HL-60 (cell line): ENCODE results near the gene STOML1.

Experiments
- DNase-seq, 2 experiments: peaks; one replicate each; pipeline ENCODE4 v3.0.0-alpha.2; 2010 to 2020; ENCODE audit warnings: low read depth in 1 of 2, low spot score in 1 of 2
- H3K27ac ChIP-seq: fragments of 250-450 bp; sonication (Bioruptor Pico); replicated peaks from 2 replicates; pipeline ENCODE4 v1.5.1; 2020; ENCODE audit warnings: mild to moderate bottlenecking, moderate library complexity
- H3K27me3 ChIP-seq: fragments of 250-450 bp; sonication (Bioruptor Pico); 2 replicates; pipeline ENCODE4 v1.5.1; 2021; ENCODE audit warnings: mild to moderate bottlenecking, moderate library complexity; ENCODE audit not compliant: insufficient read depth, poor library complexity, severe bottlenecking
- H3K4me3 ChIP-seq: replicated peaks from 2 replicates; pipeline ENCODE4 v1.5.1; 2011; ENCODE audit warnings: mild to moderate bottlenecking, control low read depth, low read length; ENCODE audit not compliant: insufficient read depth
- GABPA ChIP-seq: IDR thresholded peaks from 2 replicates; pipeline ENCODE4 v1.6.1; 2012; ENCODE audit warnings: low read depth
- POLR2AphosphoS5 ChIP-seq: IDR thresholded peaks from 2 replicates; pipeline ENCODE4 v1.6.1; 2012; ENCODE audit warnings: low read depth
- REST ChIP-seq: IDR thresholded peaks from 2 replicates; pipeline ENCODE4 v1.6.1; 2012; ENCODE audit warnings: low read depth; ENCODE audit not compliant: insufficient replicate concordance
- SPI1 ChIP-seq: IDR thresholded peaks from 2 replicates; pipeline ENCODE4 v1.6.1; 2012; ENCODE audit warnings: low read depth, mild to moderate bottlenecking, borderline replicate concordance
- TF ChIP-seq, protein P1 (sequence below): IDR thresholded peaks from one replicate; pipeline ENCODE4 v1.5.1; 2011; ENCODE audit warnings: low read length, control low read depth, inconsistent platforms; ENCODE audit not compliant: insufficient read depth

The STOML1 gene

GRCh38 chr15:73948982-73949381, 43.1 kb downstream of the STOML1 start:
- H3K27ac ChIP-seq, result no peak overlapping the region
- TF ChIP-seq POLR2AphosphoS5 (no peak), GABPA (no peak), SPI1 (no peak), REST (no peak)
- TF ChIP-seq, protein P1, sequence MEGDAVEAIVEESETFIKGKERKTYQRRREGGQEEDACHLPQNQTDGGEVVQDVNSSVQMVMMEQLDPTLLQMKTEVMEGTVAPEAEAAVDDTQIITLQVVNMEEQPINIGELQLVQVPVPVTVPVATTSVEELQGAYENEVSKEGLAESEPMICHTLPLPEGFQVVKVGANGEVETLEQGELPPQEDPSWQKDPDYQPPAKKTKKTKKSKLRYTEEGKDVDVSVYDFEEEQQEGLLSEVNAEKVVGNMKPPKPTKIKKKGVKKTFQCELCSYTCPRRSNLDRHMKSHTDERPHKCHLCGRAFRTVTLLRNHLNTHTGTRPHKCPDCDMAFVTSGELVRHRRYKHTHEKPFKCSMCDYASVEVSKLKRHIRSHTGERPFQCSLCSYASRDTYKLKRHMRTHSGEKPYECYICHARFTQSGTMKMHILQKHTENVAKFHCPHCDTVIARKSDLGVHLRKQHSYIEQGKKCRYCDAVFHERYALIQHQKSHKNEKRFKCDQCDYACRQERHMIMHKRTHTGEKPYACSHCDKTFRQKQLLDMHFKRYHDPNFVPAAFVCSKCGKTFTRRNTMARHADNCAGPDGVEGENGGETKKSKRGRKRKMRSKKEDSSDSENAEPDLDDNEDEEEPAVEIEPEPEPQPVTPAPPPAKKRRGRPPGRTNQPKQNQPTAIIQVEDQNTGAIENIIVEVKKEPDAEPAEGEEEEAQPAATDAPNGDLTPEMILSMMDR, result no peak

GRCh38 chr15:73948396-73948795, 43.7 kb downstream of the STOML1 start:
- Histone ChIP-seq H3K4me3 (no peak overlapping the region), H3K27ac (no peak overlapping the region), H3K27me3 (no peaks in the 10 kb centered on the region)
- DNase-seq, result no peak
- TF ChIP-seq POLR2AphosphoS5, result no peak

More at GRCh38 chr15:73948982-73949381, 43.1 kb downstream of the STOML1 start:
- Histone ChIP-seq H3K4me3 (no peak overlapping the region), H3K27me3 (no peaks in the 10 kb centered on the region)
- no peak for DNase-seq

- Histone ChIP-seq H3K27me3 (no peaks in the 10 kb centered on the region), H3K27ac (no peak overlapping the region), H3K4me3 (no peak overlapping the region)
- DNase-seq, result no peak
- TF ChIP-seq SPI1 (no peak), GABPA (no peak)
These were observed 44.4 kb downstream of the STOML1 start for GRCh38 chr15:73947651-73948050.

GRCh38 chr15:73946795-73947370, 45.2 kb downstream of the STOML1 start:
- Histone ChIP-seq H3K27ac (no peak overlapping the region), H3K4me3 (no peak overlapping the region), H3K27me3 (no peaks in the 10 kb centered on the region)
- no peak for TF ChIP-seq SPI1
- TF ChIP-seq REST, result no peak
- TF ChIP-seq, protein P1, result no peak
- no peak for TF ChIP-seq POLR2AphosphoS5
- TF ChIP-seq GABPA, result no peak
- no peak for DNase-seq

- TF ChIP-seq GABPA, result no peak
- TF ChIP-seq POLR2AphosphoS5, result no peak
- no peak for TF ChIP-seq REST
- TF ChIP-seq SPI1, result no peak
- TF ChIP-seq, protein P1, result no peak
- no peak for DNase-seq
- H3K27me3 ChIP-seq, result no peaks in the 10 kb centered on the region
- H3K4me3 ChIP-seq, result no peak overlapping the region
- no peak overlapping the region for H3K27ac ChIP-seq
These were observed 45.9 kb downstream of the STOML1 start for GRCh38 chr15:73946046-73946721.
